Naive thymus-derived CD8-positive, alpha-beta T cell (primary cell): Measurements from ENCODE around the gene RLN3. TPM values are rescaled to one million over a fixed set of nuclear protein-coding genes. Genes with fewer than 3 reads are reported as not detected.

Experiments
- ATAC-seq, 2 donors: fragments of 150-1000 bp; cut with Tn5 transposase in 1 of 2; sonication (Bioruptor Pico), chemical (Tn5 transposase) in 1 of 2; 1 replicate in 1 of 2; 2 replicates in 1 of 2; pipeline ENCODE4 v1.10.0; 2021; ENCODE audit warnings: mild to moderate bottlenecking in 2 of 2, moderate library complexity in 2 of 2
- POLR2A ChIA-PET: fragments of 350-600 bp; sonication (Branson Sonifier 250); formaldehyde crosslinking; loops from one replicate; lab custom pipeline; 2021; ENCODE audit warnings: antibody characterized with exemption; lab: Charles Lee
- DNase-seq, 10 donors: peaks; one replicate each; pipeline versions ENCODE4 v3.0.0 to v3.0.0-alpha.2; 2020 to 2022
- H3K27ac Mint-ChIP-seq, 10 donors: one replicate each; pipeline ENCODE4 v1.8.0; 2020 to 2022; ENCODE audit warnings: mild to moderate bottlenecking in 10 of 10, mixed read lengths in 10 of 10, moderate library complexity in 4 of 10, inconsistent platforms in 1 of 10
- H3K27me3 Mint-ChIP-seq, 5 donors: one replicate each; pipeline ENCODE4 v1.8.0; 2021 to 2022; ENCODE audit warnings: mixed read lengths in 5 of 5
- H3K36me3 Mint-ChIP-seq, 3 donors: one replicate each; pipeline ENCODE4 v1.8.0; 2020 to 2022; ENCODE audit warnings: mixed read lengths in 3 of 3, mild to moderate bottlenecking in 2 of 3, inconsistent platforms in 1 of 3
- H3K4me1 Mint-ChIP-seq, 4 donors: one replicate each; pipeline ENCODE4 v1.8.0; 2021 to 2022; ENCODE audit warnings: mixed read lengths in 4 of 4
- H3K4me3 Mint-ChIP-seq, 10 donors: one replicate each; pipeline ENCODE4 v1.8.0; 2020 to 2022; ENCODE audit warnings: mild to moderate bottlenecking in 10 of 10, mixed read lengths in 10 of 10, moderate library complexity in 6 of 10, inconsistent platforms in 1 of 10
- H3K9me3 Mint-ChIP-seq, 9 donors: one replicate each; pipeline ENCODE4 v1.8.0; 2020 to 2022; ENCODE audit warnings: mixed read lengths in 9 of 9, mild to moderate bottlenecking in 3 of 9, inconsistent platforms in 1 of 9, moderate library complexity in 1 of 9
- polyA plus RNA-seq, 3 donors: library from polyadenylated mRNA; unstranded; fragments of 300-500 nt; fragmentation: Illumina TruSeq; gene quantifications; one replicate each; pipeline ENCODE4 v1.2.3, GENCODE V29; 2021
- total RNA-seq, 8 experiments: library from RNA in 2 of 8; stranded (reverse) in 2 of 8; gene quantifications; one replicate each; pipeline ENCODE4 v1.2.3 and lab custom pipeline; 2021 to 2026

Gene RLN3
- total and polyA plus RNA-seq, 5 experiments from 2014 or later, result 0.50 TPM; not detected in 4

- POLR2A ChIA-PET, result interaction anchor here (0.7 to 24.8 kb wide), 6 partner anchors 6 to 1058 kb away, joined by 3 to 481 read pairs (median 6); partner anchors contain the start of genes CALR and RFX1
- peaks cover 12 to 52% (median 37%) of the 10 kb centered on the region in 4 donors for H3K4me1 Mint-ChIP-seq
- no peaks in the 10 kb centered on the region for H3K9me3 Mint-ChIP-seq
- peaks cover 3 to 15% (median 9%) of the 10 kb centered on the region in 3 donors for H3K36me3 Mint-ChIP-seq
- no peak overlapping the region for H3K27ac Mint-ChIP-seq
- no peaks in the 10 kb centered on the region for H3K27me3 Mint-ChIP-seq
- no peak overlapping the region for H3K4me3 Mint-ChIP-seq
- DNase-seq, result no peak
- ATAC-seq, result no peak
Measured at GRCh38 chr19:13995878-13996765, 31.8 kb upstream of the RLN3 start.

GRCh38 chr19:13996928-13997630 is 30.9 kb upstream of the RLN3 start:
- Mint-ChIP-seq H3K9me3 (no peaks in the 10 kb centered on the region), H3K36me3 (peaks cover 4 to 10% (median 8%) of the 10 kb centered on the region in 3 donors), H3K4me1 (peaks cover 12 to 56% (median 41%) of the 10 kb centered on the region in 4 donors), H3K27me3 (no peaks in the 10 kb centered on the region), H3K4me3 (no peak overlapping the region), H3K27ac (peak overlapping the region in 1 of 10 donors; percentile 58)
- POLR2A ChIA-PET, result interaction anchor here (1.5 to 18.9 kb wide), 2 partner anchors 9 to 13 kb away, joined by 6 to 481 read pairs; partner anchors contain the start of gene RFX1
- DNase-seq, result no peak
- ATAC-seq, result no peak

GRCh38 chr19:13997631-13997962 is 30.4 kb upstream of the RLN3 start:
- Mint-ChIP-seq H3K4me1 (peaks cover 14 to 57% (median 41%) of the 10 kb centered on the region in 4 donors), H3K9me3 (no peaks in the 10 kb centered on the region), H3K27ac (peak overlapping the region in 6 of 10 donors; percentile 28 to 75 (median 66)), H3K27me3 (no peaks in the 10 kb centered on the region), H3K4me3 (no peak overlapping the region), H3K36me3 (peaks cover 4 to 7% (median 6%) of the 10 kb centered on the region in 3 donors)
- DNase-seq (peak in 1 of 10 donors; percentile 40), ATAC-seq (no peak)
- POLR2A ChIA-PET, result interaction anchor here (1.5 to 18.9 kb wide), 2 partner anchors 9 to 14 kb away, joined by 6 to 481 read pairs; partner anchors contain the start of gene RFX1

GRCh38 chr19:13998426-13998825 is 29.5 kb upstream of the RLN3 start:
- H3K4me1 Mint-ChIP-seq, result peaks cover 21 to 60% (median 48%) of the 10 kb centered on the region in 4 donors
- DNase-seq (peak in 1 of 10 donors; percentile 13), ATAC-seq (no peak)
- no peaks in the 10 kb centered on the region for H3K9me3 Mint-ChIP-seq
- no peak overlapping the region for H3K4me3 Mint-ChIP-seq
- H3K27ac Mint-ChIP-seq, result peak overlapping the region; percentile 28 to 99 (median 84)
- POLR2A ChIA-PET, result interaction anchor here (0.7 to 18.9 kb wide), 6 partner anchors 15 to 98 kb away, joined by 3 to 481 read pairs (median 6); partner anchors contain the start of gene IL27RA
- H3K27me3 Mint-ChIP-seq, result no peaks in the 10 kb centered on the region
- H3K36me3 Mint-ChIP-seq, result peaks cover 2 to 7% (median 4%) of the 10 kb centered on the region in 3 donors

- ATAC-seq, result no peak
- no peak overlapping the region for H3K4me3 Mint-ChIP-seq
- no peaks in the 10 kb centered on the region for H3K9me3 Mint-ChIP-seq
- DNase-seq, result no peak
- H3K27me3 Mint-ChIP-seq, result no peaks in the 10 kb centered on the region
- H3K36me3 Mint-ChIP-seq, result peaks cover 2 to 7% (median 4%) of the 10 kb centered on the region in 3 donors
- peaks cover 22 to 64% (median 48%) of the 10 kb centered on the region in 4 donors for H3K4me1 Mint-ChIP-seq
- POLR2A ChIA-PET, result interaction anchor here (0.7 to 18.9 kb wide), 5 partner anchors 15 to 99 kb away, joined by 3 to 481 read pairs (median 8); partner anchors contain the start of gene IL27RA
- peak overlapping the region in 9 of 10 donors; percentile 28 to 99 (median 87) for H3K27ac Mint-ChIP-seq
Measured at GRCh38 chr19:13999085-13999484, 28.9 kb upstream of the RLN3 start.

GRCh38 chr19:14000691-14001375 is 27.1 kb upstream of the RLN3 start:
- H3K27ac Mint-ChIP-seq, result peak overlapping the region; percentile 94 to 100 (median 98)
- peaks cover 26 to 71% (median 58%) of the 10 kb centered on the region in 4 donors for H3K4me1 Mint-ChIP-seq
- H3K9me3 Mint-ChIP-seq, result no peaks in the 10 kb centered on the region
- POLR2A ChIA-PET, result interaction anchor here (0.6 to 18.9 kb wide), 5 partner anchors 17 to 48 kb away, joined by 4 to 481 read pairs (median 9); partner anchors contain the start of genes DCAF15 and IL27RA
- H3K36me3 Mint-ChIP-seq, result peaks cover 0 to 7% (median 4%) of the 10 kb centered on the region in 3 donors
- ATAC-seq (no peak), DNase-seq (peak in 2 of 10 donors; percentile 26 to 29)
- H3K27me3 Mint-ChIP-seq, result no peaks in the 10 kb centered on the region
- H3K4me3 Mint-ChIP-seq, result peak overlapping the region; percentile 59 to 83 (median 72)

- ATAC-seq (no peak), DNase-seq (peak in 5 of 10 donors; percentile 23 to 54 (median 46))
- peak overlapping the region; percentile 41 to 78 (median 68) for H3K4me3 Mint-ChIP-seq
- peaks cover 26 to 78% (median 64%) of the 10 kb centered on the region in 4 donors for H3K4me1 Mint-ChIP-seq
- POLR2A ChIA-PET, result interaction anchor here (0.6 to 18.9 kb wide), 8 partner anchors 15 to 124 kb away, joined by 3 to 481 read pairs (median 5); partner anchors contain the start of genes DCAF15, IL27RA and RLN3
- H3K9me3 Mint-ChIP-seq, result no peaks in the 10 kb centered on the region
- H3K27ac Mint-ChIP-seq, result peak overlapping the region; percentile 94 to 100 (median 98)
- H3K27me3 Mint-ChIP-seq, result peaks cover 0 to 2% (median 0%) of the 10 kb centered on the region in 5 donors
- H3K36me3 Mint-ChIP-seq, result peaks cover 0 to 7% (median 4%) of the 10 kb centered on the region in 3 donors
Measured at GRCh38 chr19:14002571-14003250, 25.2 kb upstream of the RLN3 start.

GRCh38 chr19:14003251-14004055 is 24.5 kb upstream of the RLN3 start:
- Mint-ChIP-seq H3K27me3 (peaks cover 0 to 2% (median 0%) of the 10 kb centered on the region in 5 donors), H3K4me1 (peaks cover 26 to 74% (median 64%) of the 10 kb centered on the region in 4 donors), H3K9me3 (no peaks in the 10 kb centered on the region), H3K4me3 (peak overlapping the region; percentile 41 to 78 (median 68)), H3K36me3 (peaks cover 0 to 7% (median 4%) of the 10 kb centered on the region in 3 donors), H3K27ac (peak overlapping the region; percentile 94 to 100 (median 98))
- DNase-seq (peak in 2 of 10 donors; percentile 43 to 50), ATAC-seq (no peak)
- POLR2A ChIA-PET, result interaction anchor here (0.6 to 18.9 kb wide), 6 partner anchors 12 to 51 kb away, joined by 4 to 481 read pairs (median 22); partner anchors contain the start of genes DCAF15, IL27RA and RLN3

GRCh38 chr19:14004619-14005348 is 23.2 kb upstream of the RLN3 start:
- DNase-seq (peak in 1 of 10 donors; percentile 23), ATAC-seq (no peak)
- Mint-ChIP-seq H3K4me1 (peaks cover 26 to 64% (median 60%) of the 10 kb centered on the region in 4 donors), H3K4me3 (peak overlapping the region; percentile 68 to 95 (median 79)), H3K27me3 (peaks cover 0 to 2% (median 0%) of the 10 kb centered on the region in 5 donors), H3K27ac (peak overlapping the region; percentile 90 to 100 (median 97)), H3K36me3 (peaks cover 0 to 4% (median 0%) of the 10 kb centered on the region in 3 donors), H3K9me3 (no peaks in the 10 kb centered on the region)
- POLR2A ChIA-PET, result interaction anchor here (1.0 to 18.9 kb wide), 5 partner anchors 21 to 132 kb away, joined by 3 to 481 read pairs (median 38); partner anchors contain the start of genes DCAF15, IL27RA and RLN3
